ENCODE measurements around the gene ZBTB7B.

GRCh38 chr1:154957091-154957657 is 45.4 kb upstream of the ZBTB7B start:
- TF ChIP-seq EZH2 (IDR thresholded peaks at IDR 0.05; ENCODE audit: insufficient read depth, poor library complexity, severe bottlenecking) (no peak), EZH2phosphoT487 (IDR thresholded peaks at IDR 0.05; ENCODE audit: insufficient read depth, low read depth) (no peak)

Measured in GM23248 (cell line).